Activated T-cell treated with anti-CD3 and anti-CD28 coated beads, Interleukin-2, amount 50 U/mL, for 24 hours (primary cell): ENCODE results near the gene CRELD2.

Source experiments
- DNase-seq: peaks from one replicate; pipeline ENCODE4 v3.0.0-alpha.2; 2020
- H3K27ac Mint-ChIP-seq: 2 replicates; pipeline ENCODE4 v1.8.0; 2020; ENCODE audit warnings: mild to moderate bottlenecking, mixed read lengths
- H3K27me3 Mint-ChIP-seq: 2 replicates; pipeline ENCODE4 v1.8.0; 2020; ENCODE audit warnings: mixed read lengths
- H3K36me3 Mint-ChIP-seq: 2 replicates; pipeline ENCODE4 v1.8.0; 2020; ENCODE audit warnings: low read depth, mixed read lengths
- H3K4me1 Mint-ChIP-seq: 2 replicates; pipeline ENCODE4 v1.8.0; 2020; ENCODE audit warnings: low read depth, mixed read lengths
- H3K4me3 Mint-ChIP-seq: 2 replicates; pipeline ENCODE4 v1.8.0; 2020; ENCODE audit warnings: mild to moderate bottlenecking, moderate library complexity, mixed read lengths
- H3K9me3 Mint-ChIP-seq: 2 replicates; pipeline ENCODE4 v1.8.0; 2020; ENCODE audit warnings: mixed read lengths

The CRELD2 gene

DNA sequence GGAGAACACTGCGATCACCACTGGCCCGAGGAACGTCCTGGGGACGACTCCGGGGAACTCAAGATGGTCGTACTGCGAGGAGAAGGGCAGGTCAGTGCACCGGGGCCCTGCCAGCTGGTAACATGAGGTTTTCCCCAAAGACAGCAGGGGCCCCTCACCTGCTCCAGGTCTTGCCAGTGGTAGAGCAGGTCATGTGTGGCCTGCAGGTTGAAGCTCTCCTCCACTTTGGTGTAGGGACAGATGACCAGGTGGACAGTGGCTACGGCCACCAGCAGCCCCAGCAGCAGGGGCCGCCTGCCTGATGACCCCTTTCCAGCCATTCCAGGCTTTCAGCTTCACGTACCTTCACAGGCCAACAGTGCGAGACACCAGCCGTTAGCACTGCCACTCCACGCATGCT, 5.0 kb upstream of the CRELD2 start:
- H3K9me3 Mint-ChIP-seq: no peaks in the 10 kb centered on the region
- peaks cover 52% of the 10 kb centered on the region for H3K36me3 Mint-ChIP-seq
- H3K27me3 Mint-ChIP-seq: no peaks in the 10 kb centered on the region
- no peak overlapping the region for H3K27ac Mint-ChIP-seq
- DNase-seq: no peak
- H3K4me1 Mint-ChIP-seq: peaks cover 15% of the 10 kb centered on the region
- no peak overlapping the region for H3K4me3 Mint-ChIP-seq

DNA sequence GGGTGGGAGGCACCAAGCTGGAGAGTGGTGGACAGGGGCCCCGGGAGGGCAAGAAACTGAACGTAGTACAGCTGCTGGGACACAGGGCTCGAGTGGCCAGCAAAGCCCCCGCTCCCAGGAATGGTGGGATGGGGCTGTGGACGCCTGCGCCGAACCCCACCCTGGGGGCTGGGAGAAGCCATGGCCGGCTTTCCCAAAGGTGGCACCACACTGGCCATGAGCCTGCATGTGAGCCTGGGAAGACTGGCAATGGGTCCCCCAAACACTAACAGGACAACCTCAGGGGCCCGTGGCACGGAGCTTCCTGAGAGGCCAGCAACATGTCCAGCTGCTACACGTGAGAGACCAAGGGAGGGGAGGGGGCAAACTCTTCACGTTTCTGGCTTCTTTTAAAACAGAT, 4.2 kb upstream of the CRELD2 start:
- H3K4me1 Mint-ChIP-seq: peaks cover 16% of the 10 kb centered on the region
- no peak overlapping the region for H3K27ac Mint-ChIP-seq
- H3K4me3 Mint-ChIP-seq: no peak overlapping the region
- no peak for DNase-seq
- H3K27me3 Mint-ChIP-seq: no peaks in the 10 kb centered on the region
- H3K36me3 Mint-ChIP-seq: peaks cover 43% of the 10 kb centered on the region
- H3K9me3 Mint-ChIP-seq: no peaks in the 10 kb centered on the region

DNA sequence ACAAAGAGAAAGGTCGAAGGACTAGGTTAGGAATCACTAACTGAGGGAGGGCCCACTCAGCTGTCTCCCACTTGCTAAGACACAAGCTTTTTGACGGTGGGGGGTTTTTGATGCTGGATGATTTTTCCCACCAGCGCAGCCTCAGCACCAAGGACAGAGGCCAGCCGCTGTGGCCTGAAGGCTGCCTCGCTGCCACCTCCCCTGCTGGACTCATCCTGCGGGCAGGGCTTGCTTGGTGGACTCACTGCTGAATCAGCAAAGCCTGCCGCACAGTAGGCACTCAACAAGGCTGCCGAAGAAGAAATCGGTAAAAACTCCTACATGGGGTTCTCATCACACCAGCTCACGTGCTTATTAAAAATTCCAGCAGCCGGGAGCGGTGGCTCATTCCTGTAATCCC, 2.8 kb upstream of the CRELD2 start:
- DNase-seq: no peak
- Mint-ChIP-seq H3K9me3 (no peaks in the 10 kb centered on the region), H3K27ac (no peak overlapping the region), H3K27me3 (no peaks in the 10 kb centered on the region), H3K4me1 (peaks cover 28% of the 10 kb centered on the region), H3K36me3 (peaks cover 43% of the 10 kb centered on the region), H3K4me3 (no peak overlapping the region)

GRCh38 chr22:49916831-49917230, 1.6 kb upstream of the CRELD2 start:
- H3K27ac Mint-ChIP-seq: peak overlapping the region; percentile 88
- H3K4me1 Mint-ChIP-seq: peaks cover 30% of the 10 kb centered on the region
- peak overlapping the region; percentile 82 for H3K4me3 Mint-ChIP-seq
- no peak for DNase-seq
- H3K9me3 Mint-ChIP-seq: no peaks in the 10 kb centered on the region
- H3K27me3 Mint-ChIP-seq: no peaks in the 10 kb centered on the region
- H3K36me3 Mint-ChIP-seq: peaks cover 46% of the 10 kb centered on the region

- peak overlapping the region; percentile 71 for H3K27ac Mint-ChIP-seq
- H3K4me3 Mint-ChIP-seq: peak overlapping the region; percentile 75
- H3K36me3 Mint-ChIP-seq: peaks cover 44% of the 10 kb centered on the region
- H3K27me3 Mint-ChIP-seq: no peaks in the 10 kb centered on the region
- no peaks in the 10 kb centered on the region for H3K9me3 Mint-ChIP-seq
- DNase-seq: no peak
- peaks cover 41% of the 10 kb centered on the region for H3K4me1 Mint-ChIP-seq
These were observed 762 bp downstream of the CRELD2 start for GRCh38 chr22:49918911-49919881.

GRCh38 chr22:49920859-49921258, 2.4 kb downstream of the CRELD2 start:
- Mint-ChIP-seq H3K9me3 (no peaks in the 10 kb centered on the region), H3K4me1 (peaks cover 50% of the 10 kb centered on the region), H3K27ac (no peak overlapping the region), H3K36me3 (peaks cover 50% of the 10 kb centered on the region), H3K4me3 (peak overlapping the region; percentile 18), H3K27me3 (no peaks in the 10 kb centered on the region)
- DNase-seq: no peak

DNA sequence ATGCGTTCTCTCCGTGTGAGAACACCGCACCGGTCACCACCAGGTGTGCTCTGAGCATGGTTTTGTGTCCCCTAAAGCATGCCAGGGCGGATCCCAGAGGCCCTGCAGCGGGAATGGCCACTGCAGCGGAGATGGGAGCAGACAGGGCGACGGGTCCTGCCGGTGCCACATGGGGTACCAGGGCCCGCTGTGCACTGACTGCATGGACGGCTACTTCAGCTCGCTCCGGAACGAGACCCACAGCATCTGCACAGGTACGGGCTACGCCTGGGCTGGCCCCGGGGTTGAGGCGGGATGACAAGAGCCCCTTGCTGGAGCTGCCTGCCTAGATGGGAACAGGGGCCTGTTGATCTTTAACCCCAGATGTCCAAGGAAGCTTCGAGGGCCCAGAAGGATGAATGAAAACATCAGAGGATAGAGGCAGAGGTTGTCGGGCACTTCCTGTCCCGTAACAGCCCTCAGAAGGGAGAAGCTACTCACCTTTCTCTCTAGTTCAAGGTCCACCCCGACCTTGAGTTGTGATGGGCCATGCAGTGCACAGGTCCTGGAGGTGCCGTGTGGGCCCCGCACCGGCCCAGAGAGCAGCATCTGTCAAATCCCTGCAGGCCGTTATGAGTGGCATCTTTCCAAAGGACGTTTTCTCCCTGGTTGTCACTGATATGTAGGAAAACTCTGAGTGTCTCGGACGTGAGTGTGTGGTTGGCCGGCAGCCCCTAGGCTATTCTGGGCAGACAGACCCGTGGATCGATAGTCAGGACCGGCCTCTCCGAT, 3.3 kb downstream of the CRELD2 start:
- no peak overlapping the region for H3K27ac Mint-ChIP-seq

GRCh38 chr22:49922484-49922883, 4.0 kb downstream of the CRELD2 start:
- Mint-ChIP-seq H3K27ac (no peak overlapping the region), H3K36me3 (peaks cover 59% of the 10 kb centered on the region), H3K27me3 (no peaks in the 10 kb centered on the region), H3K9me3 (no peaks in the 10 kb centered on the region), H3K4me1 (peaks cover 49% of the 10 kb centered on the region), H3K4me3 (no peak overlapping the region)
- DNase-seq: no peak

More for the DNA sequence above, 3.3 kb downstream of the CRELD2 start:
- Mint-ChIP-seq H3K27me3 (no peaks in the 10 kb centered on the region), H3K4me3 (no peak overlapping the region), H3K9me3 (no peaks in the 10 kb centered on the region), H3K36me3 (peaks cover 53% of the 10 kb centered on the region), H3K4me1 (peaks cover 50% of the 10 kb centered on the region)
- DNase-seq: no peak

DNA sequence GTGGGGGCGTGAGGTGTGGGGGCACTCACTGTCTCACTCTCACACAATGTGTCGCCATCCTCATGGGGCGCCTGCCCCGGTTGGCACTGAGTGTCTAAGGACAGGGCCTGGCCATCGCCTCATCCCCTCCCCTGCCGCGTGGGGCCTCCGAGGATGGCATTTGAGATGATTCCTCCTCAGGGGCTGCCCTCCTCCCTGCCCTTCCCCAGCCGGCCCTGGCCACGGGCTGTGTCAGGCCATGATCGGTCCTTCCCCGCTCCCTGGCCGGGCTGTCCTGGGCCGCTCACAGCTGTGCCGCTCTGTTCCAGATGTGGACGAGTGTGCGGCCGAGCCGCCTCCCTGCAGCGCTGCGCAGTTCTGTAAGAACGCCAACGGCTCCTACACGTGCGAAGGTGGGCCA, 4.5 kb downstream of the CRELD2 start:
- Mint-ChIP-seq H3K27ac (peak overlapping the region; percentile 22), H3K4me1 (peaks cover 49% of the 10 kb centered on the region), H3K4me3 (no peak overlapping the region), H3K27me3 (no peaks in the 10 kb centered on the region), H3K36me3 (peaks cover 60% of the 10 kb centered on the region), H3K9me3 (no peaks in the 10 kb centered on the region)
- no peak for DNase-seq

GRCh38 chr22:49923445-49923844, 5.0 kb downstream of the CRELD2 start:
- Mint-ChIP-seq H3K4me3 (no peak overlapping the region), H3K4me1 (peaks cover 50% of the 10 kb centered on the region), H3K9me3 (no peaks in the 10 kb centered on the region), H3K27ac (peak overlapping the region; percentile 22), H3K36me3 (peaks cover 60% of the 10 kb centered on the region), H3K27me3 (no peaks in the 10 kb centered on the region)
- DNase-seq: no peak

DNA sequence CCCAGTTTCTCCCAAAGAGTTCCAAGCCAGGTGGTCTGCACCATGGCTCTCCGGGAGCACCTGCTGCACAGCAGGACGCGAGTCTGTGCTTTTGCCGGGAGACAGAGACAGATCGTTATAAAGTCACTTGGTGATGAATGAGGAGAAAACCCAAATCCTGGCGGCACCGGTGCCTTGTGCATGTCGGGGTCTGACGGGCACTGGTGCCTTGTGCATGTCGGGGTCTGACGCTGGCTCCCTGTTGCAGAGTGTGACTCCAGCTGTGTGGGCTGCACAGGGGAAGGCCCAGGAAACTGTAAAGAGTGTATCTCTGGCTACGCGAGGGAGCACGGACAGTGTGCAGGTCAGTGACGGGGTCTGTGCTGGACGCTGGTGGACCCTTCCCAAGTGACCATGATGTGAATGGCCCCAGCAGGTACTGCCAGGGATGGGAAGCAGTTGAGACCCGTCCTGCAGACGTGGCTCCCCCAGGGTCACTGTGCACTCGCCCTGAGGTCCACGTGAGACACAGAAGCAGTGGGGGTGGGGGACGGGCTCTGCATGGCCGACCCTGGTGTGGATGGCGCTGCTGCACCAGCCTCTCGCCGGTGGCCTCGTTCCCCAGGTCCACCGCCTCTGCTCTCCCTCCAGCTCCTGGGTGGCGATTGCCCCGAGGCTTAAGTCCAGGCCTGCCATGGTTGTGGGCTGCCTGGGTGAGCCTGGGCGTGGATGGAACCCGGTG, 5.8 kb downstream of the CRELD2 start:
- DNase-seq: no peak
- H3K4me3 Mint-ChIP-seq: no peak overlapping the region

DNA sequence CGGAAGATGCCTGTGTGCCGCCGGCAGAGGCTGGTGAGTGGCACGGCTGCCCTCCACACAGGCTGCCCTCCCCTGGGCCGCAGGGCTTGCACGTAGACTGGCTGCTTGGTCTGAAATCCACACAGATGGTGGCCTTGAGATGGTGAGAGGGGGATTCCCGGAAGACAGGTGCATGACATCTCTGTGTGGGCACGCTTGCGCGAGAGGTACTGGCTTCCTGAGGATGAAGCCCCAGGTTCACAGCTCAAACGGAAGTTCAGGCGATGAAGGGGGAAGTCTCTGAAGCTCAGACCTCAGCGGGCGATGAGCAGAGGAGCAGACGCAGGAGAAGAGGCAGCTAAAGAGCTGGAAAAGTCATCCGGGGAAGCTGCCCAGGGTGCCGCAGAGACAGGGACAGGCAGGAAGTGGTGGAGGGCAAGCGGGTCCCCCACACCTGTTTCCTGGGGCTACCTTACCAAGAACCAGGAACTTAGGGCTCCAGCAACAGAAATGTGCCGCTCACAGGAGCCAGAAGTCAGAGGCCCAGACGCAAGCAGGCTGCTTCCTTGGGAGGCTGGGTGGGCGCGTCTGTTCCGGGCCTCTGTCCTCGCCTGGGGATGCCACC, 7.2 kb downstream of the CRELD2 start:
- no peaks in the 10 kb centered on the region for H3K27me3 Mint-ChIP-seq
- peaks cover 42% of the 10 kb centered on the region for H3K4me1 Mint-ChIP-seq
- no peaks in the 10 kb centered on the region for H3K9me3 Mint-ChIP-seq
- peaks cover 46% of the 10 kb centered on the region for H3K36me3 Mint-ChIP-seq
- peak; percentile 78 for DNase-seq
- peak overlapping the region; percentile 91 for H3K27ac Mint-ChIP-seq
- H3K4me3 Mint-ChIP-seq: peak overlapping the region; percentile 60

More for the DNA sequence above, 5.8 kb downstream of the CRELD2 start:
- H3K27me3 Mint-ChIP-seq: no peaks in the 10 kb centered on the region
- peaks cover 60% of the 10 kb centered on the region for H3K36me3 Mint-ChIP-seq
- peak overlapping the region; percentile 57 for H3K27ac Mint-ChIP-seq
- peaks cover 48% of the 10 kb centered on the region for H3K4me1 Mint-ChIP-seq
- no peaks in the 10 kb centered on the region for H3K9me3 Mint-ChIP-seq

DNA sequence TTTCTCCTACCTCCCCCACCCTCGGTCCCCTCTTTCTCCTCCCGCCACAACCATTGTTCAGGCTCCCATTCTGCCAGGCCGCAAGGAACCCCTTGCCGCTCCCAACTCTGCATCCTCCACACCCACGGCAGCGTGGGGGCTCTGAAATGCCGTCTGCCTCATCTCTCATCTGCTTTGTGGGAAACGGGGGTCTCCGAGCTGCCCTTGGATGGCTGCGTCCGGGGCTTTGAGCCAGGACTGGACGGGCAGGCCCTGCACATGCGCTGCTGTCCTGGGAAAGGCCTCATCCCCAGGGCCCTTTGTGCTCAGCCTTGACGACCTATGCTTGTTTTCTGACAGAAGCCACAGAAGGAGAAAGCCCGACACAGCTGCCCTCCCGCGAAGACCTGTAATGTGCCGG, 8.5 kb downstream of the CRELD2 start:
- H3K27ac Mint-ChIP-seq: peak overlapping the region; percentile 53
- no peaks in the 10 kb centered on the region for H3K27me3 Mint-ChIP-seq
- no peak for DNase-seq
- H3K9me3 Mint-ChIP-seq: no peaks in the 10 kb centered on the region
- H3K4me3 Mint-ChIP-seq: no peak overlapping the region
- peaks cover 53% of the 10 kb centered on the region for H3K4me1 Mint-ChIP-seq
- peaks cover 35% of the 10 kb centered on the region for H3K36me3 Mint-ChIP-seq
